C4-2B (cell line): Measurements from ENCODE around the gene GALNT4.

Source experiments
- CTCF ChIP-seq: fragments of 450-650 bp; conservative IDR thresholded peaks from 2 replicates; pipeline ENCODE4 v1.5.1; 2017; ENCODE audit warnings: mild to moderate bottlenecking
- ZFX ChIP-seq: fragments of 450-650 bp; IDR thresholded peaks from 2 replicates; pipeline ENCODE4 v1.6.1; 2017

GRCh38 chr12:89544681-89545184 lies 20.1 kb upstream of the GALNT4 start:
- TF ChIP-seq CTCF (no peak), ZFX (no peak)
